Left forelimb (tissue), 1 donor: ENCODE data around the gene DAPK3.
"Not testable (repeated sequence)": the region's sequence is repeated elsewhere in the genome, so short reads cannot be mapped to it uniquely, and the experiment has no call there.

ENCODE experiments used
- DNase-seq: peaks from one replicate; pipeline ENCODE4 v3.0.0-alpha.2; 2018; ENCODE audit warnings: low spot score

Gene DAPK3

GRCh38 chr19:4005436-4005835 is 34.5 kb upstream of the DAPK3 start:
- not testable (repeated sequence) for DNase-seq

- not testable (repeated sequence) for DNase-seq
These were observed 29.9 kb upstream of the DAPK3 start for GRCh38 chr19:4000798-4001197.

DNA sequence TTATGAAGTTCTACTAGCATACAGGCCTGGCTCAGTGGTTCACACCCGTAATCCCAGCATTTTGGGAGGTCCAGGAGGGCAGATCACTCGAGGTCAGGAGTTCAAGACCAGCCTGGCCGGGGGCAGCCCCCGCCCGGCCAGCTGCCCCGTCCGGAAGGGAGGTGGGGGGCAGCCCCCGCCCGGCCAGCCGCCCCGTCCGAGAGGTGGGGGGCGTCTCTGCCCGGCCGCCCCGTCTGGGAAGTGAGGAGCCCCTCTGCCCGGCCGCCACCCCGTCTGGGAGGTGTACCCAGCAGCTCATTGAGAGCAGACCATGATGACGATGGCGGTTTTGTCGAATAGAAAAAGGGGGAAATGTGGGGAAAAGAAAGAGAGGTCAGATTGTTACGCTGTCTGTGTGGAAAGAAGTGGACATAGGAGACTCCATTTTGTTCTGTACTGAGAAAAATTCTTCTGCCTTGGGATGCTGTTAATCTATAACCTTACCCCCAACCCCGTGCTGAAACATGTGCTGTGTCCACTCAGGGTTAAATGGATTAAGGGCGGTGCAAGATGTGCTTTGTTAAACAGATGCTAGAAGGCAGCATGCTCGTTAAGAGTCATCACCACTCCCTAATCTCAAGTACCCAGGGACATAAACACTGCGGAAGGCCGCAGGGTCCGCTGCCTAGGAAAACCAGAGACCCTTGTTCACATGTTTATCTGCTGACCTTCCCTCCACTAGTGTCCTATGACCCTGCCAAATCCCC is 27.9 kb upstream of the DAPK3 start:
- DNase-seq, result not testable (repeated sequence)

DNA sequence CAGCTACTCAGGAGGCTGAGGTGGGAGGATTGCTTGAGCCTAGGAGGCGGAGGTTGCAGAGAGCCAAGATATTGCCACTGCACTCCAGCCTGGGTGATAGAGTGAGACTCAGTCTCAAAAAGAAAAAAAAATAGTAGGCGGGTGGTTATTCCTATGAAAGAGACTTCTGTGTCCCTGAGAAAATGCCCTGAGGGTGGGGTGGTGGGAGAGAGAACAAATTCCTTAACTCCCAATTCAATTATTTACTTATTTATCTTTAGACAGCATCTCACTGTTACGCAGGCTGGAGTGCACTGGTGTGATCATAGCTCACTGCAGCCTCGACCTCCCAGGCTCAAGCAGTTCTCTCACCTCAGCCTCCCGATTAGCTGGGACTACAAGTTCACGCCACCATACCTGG is 24.7 kb upstream of the DAPK3 start:
- no peak for DNase-seq

DNA sequence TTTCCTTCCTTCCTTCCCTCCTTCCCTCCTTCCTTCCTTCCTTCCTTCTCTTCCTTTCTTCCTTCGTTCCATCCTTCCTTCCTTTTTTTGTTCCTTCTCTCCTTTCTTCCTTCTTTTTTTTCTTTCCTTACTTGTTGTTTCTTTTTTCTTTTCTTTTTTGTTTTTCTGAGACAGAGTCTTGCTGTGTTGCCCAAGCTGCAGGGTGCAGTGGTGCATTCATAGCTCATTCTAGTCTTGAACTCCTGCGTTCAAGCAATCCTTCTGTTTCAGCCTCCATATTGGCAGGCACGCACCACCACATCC is 19.9 kb upstream of the DAPK3 start:
- DNase-seq, result no peak

DNA sequence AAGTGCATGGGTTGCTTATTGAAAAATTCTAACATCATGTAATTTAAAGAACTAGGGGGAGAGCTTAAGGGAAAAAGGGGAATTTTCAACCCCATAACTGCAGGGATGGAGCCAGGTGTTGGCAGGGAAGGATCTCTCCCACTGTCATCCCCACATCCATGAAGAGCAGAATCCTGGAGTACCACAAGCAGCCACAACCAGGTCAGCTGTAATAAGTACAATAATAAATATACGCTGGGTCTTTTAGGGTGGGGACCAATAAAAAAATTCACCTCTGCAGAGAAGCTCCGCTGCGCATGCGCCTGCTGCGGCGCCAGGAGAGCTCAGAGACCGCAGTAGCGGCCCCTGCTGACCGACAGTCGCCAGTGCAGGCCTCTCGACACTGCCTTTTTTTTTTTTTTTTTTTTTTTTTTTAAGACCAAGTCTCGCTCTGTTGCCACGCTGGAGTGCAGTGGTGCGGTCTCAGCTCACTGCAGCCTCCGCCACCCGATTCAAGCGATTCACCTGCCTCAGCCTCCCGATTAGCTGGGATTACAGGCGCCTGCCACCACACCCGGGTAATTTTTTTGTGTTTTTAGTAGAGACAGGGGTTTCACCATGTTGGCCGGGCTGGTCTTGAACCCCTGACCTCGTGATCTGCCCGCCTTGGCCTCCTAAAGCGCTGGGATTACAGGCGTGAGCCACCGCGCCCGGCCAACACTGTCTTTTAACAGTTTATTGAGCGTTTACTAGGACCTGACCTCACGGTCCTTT is 16.9 kb upstream of the DAPK3 start:
- DNase-seq, result peak; percentile 91

DNA sequence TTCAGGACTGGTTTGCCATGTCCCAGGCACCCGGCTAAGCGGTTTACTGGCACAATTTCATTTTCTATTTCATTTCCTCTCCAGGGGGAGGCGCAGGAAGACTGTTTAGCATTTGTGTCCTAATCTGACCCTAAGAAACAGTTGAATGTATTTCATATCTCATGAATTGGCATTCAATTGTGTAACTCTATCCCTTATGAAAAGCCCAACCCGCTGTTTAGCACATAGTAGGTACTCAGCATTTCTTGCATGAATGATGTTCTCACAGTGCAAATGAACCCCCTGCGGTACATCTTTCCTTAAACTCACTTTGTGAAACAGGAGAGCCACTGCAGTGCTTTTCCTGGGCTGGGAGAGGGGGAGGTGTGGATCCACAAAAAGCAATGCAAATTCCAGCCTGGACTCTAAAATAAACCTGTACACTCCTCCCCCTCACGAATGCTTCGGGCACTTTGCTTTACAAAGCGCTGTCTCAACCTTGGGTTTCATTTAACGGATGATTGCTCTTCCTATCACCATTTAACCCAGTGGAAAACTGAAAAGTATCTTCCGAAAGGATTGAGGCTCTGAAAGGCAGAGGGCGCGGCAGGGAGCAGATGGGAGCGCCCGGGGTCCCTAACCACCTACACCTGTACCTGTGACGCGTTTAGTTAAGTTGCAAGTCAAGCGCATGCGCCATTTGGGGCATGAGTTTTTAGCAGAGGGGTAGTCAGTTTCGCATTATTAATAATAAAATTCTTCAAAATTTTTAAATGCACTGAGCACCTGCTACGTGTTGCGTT is 15.6 kb upstream of the DAPK3 start:
- DNase-seq, result no peak

DNA sequence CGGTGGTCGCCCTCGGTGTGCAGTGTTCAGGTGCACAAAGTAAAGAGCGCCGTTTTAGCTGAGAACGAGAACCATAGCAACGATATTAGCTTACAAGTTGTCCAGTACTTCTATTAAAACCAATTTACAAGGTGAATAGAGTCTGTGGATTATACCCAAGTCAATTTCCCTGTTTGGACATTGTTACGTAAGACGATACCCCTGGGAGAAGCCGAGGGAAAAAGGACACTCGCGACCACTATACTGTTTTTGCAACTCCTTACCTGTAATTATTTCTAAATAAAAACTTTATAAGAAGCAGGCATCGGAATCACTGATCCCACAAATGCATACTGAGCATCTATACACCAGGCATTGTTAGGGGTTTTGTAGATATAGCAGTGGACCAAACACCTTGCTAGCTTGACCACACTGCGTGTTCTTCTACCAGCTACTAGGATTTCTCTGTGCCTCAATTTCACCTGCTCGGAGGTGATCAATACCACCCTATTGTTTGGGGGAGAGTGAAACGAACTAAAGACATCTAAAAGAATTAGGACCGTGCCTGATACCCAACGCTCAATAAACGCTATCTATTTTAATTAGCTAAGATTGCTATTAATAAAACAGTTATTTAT is 14.9 kb upstream of the DAPK3 start:
- DNase-seq, result no peak

GRCh38 chr19:3984908-3985642 is 14.2 kb upstream of the DAPK3 start, which contains the start of gene EEF2:
Gene EEF2, minus strand, starts transcription at chr19:3985463. Its CDS starts 83 bp downstream, at chr19:3985380.
- DNase-seq, result peak; percentile 94

GRCh38 chr19:3984584-3984907 is 13.6 kb upstream of the DAPK3 start:
- no peak for DNase-seq

DNA sequence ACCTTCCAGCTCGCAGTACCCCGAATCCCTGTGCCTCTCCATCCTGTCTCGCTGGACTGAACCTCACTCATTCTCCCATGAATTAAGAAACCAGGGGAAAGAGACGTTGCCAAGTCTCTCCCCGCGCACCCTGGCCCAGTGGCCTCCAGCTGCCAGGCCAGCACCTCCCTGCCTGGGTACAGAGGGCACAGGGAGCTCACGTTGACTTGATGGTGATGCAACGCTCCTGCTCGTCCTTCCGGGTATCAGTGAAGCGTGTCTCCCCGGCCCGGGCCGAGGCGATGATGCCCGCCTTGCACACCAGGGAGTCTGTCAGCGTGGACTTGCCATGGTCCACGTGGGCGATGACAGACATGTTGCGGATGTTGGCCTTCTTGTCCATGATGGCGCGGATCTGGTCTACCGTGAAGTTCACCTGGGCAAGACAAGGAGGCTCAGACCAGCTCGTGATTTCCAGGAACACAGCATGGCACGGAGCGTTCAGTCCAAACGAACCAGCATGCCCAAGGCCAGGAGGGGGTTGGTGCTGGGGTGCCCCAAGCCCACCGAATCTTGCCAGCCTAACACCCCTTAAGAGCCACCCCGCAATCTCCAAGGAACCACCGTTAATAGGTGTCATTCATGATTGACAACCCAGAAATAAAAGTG is 13.2 kb upstream of the DAPK3 start:
- no peak for DNase-seq

GRCh38 chr19:3983542-3983914 is 12.6 kb upstream of the DAPK3 start:
- DNase-seq, result no peak

DNA sequence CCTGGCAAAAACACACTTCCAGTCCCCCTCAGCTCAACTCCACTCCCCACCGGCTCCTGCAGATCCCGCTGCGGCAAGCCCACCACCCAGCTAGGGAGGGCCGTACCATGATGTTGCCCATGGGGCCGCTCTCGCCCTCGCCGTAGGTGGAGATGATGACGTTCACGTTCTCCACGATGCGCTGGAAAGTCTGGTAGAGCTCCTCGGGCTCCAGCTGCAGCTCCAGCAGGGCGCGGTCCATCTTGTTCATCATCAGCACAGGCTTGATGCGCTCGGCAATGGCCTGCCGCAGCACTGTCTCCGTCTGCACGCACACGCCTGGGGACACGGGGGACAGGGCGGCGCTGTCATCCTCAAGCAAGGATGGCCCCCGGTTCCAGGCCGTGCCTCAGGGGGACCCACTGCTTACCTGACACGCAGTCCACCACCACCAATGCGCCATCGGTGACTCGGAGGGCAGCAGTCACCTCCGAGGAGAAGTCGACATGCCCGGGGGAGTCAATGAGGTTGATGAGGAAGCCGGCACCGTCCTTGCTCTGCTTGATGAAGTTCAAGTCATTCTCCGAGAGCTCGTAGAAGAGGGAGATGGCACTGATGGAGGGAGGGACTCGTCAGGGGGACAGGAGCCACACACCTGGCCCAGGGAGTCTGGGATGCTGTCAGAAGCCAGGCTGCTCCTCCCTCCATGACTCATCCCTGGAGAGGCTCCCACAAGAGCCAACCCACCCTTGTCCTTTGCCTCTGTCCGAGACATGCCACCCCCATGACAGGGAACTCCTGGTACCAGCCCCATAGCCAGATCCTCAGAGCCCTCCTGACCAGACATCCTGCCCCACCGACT is 12.0 kb upstream of the DAPK3 start:
- DNase-seq, result no peak

GRCh38 chr19:3981736-3982681 is 11.1 kb upstream of the DAPK3 start:
- no peak for DNase-seq

DNA sequence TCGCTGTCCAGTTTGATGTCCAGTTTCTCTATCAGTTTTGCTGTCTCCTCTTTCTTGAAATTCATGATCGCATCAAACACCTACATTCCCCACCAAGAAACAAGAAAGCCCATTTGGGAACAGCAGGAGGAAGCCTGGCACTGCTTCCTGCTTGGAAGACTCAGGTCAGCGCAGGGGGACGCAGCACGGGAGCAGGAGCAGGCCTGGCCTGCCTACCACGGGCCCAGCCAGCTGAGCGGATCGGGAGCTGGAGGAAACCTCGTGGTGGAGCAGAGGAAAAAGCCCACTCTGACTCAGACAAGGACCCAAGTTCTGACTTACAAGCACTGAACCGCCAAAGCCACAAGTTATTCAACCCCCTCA is 10.5 kb upstream of the DAPK3 start:
- no peak for DNase-seq

DNA sequence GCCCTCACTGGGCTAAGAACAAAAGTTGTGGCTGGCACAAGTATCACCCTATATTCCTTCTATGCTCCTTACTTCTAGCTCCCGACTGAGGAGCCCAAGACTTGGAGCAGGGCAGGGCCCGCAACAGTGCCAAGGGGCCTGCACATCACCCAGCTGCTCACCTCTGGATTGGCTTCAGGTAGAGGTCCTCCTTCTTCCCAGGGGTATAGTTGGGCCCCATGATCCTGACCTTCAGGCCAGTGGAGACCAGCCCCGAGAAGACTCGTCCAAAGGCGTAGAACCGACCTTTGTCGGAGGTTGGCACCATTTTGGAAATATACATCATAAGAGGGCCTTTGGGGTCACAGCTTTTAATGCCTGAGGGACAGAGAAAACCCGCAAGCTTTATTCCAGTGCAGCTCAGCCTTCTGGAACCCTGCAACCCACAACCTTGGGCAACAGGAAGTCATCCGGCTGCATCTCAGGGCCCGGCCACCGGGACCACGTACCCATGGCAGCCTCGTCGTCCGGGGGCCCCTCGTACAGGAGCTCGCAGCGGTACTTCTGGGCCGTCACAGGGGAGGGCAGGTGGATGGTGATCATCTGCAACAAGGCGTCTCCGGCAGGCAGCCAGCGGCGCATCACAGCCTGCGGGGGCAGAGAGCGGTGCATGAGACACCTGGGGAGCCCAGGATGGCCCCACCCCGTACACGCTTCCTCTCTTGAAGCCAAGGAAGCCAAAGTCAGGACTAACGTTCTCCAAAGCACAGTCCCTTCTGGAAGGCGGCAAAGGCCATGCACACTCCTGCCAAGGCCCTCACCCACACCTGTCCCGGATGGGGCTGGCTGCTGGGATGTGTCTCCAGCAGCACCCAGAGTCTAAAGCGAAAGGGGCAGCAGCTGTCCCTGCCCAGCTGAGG is 9.7 kb upstream of the DAPK3 start:
- no peak for DNase-seq

GRCh38 chr19:3979674-3980352 is 8.9 kb upstream of the DAPK3 start:
- no peak for DNase-seq

DNA sequence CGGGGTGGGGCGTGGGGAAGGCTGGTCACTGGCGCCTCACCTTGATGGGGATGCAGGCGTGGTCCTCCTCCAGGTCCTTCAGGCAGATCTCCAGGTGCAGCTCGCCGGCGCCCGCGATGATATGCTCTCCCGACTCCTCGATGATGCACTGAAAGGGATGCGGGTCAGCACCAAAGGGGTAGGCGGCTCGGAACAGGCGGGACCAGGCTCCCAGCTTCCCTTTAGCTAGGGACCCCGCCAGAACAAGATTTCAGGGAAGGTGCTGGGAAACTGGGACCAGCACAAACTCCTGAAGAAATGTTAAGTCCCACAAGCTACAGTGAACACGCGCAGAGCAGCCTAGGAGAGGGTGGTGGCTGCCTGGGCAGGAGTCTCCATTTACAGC is 8.4 kb upstream of the DAPK3 start:
- DNase-seq, result no peak
